Activated gamma-delta T cell treated with anti-CD3 and anti-CD28 coated beads, Interleukin-2, amount 50 U/mL, for 16 hours (primary cell): ENCODE measurements around the gene LMF1.
"Not testable (repeated sequence)": the region's sequence is repeated elsewhere in the genome, so short reads cannot be mapped to it uniquely, and the experiment has no call there.

Source experiments
- DNase-seq: peaks from one replicate; pipeline ENCODE4 v3.0.0-alpha.2; 2020; ENCODE audit warnings: low read depth

Gene LMF1

DNA sequence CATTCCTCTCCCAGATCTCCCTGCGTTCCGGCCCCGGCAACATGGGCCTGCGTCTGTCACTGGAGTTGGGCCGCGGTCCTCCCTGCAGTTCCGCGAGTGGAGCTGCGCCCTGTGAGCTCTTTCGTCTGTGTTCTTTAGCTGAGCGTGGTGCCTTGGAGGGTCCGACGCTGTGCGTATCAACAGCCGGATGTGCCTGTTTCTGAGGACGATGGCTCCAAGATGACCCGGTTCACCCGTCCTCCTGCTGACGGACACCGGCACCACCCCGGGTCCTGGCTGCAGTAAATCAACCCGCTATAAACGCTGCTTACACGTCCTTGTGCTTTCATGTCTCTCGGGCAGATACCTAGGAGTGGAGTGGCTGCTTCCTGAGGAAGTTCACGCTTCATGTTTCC lies 125.4 kb downstream of the LMF1 start:
- DNase-seq = no peak

DNA sequence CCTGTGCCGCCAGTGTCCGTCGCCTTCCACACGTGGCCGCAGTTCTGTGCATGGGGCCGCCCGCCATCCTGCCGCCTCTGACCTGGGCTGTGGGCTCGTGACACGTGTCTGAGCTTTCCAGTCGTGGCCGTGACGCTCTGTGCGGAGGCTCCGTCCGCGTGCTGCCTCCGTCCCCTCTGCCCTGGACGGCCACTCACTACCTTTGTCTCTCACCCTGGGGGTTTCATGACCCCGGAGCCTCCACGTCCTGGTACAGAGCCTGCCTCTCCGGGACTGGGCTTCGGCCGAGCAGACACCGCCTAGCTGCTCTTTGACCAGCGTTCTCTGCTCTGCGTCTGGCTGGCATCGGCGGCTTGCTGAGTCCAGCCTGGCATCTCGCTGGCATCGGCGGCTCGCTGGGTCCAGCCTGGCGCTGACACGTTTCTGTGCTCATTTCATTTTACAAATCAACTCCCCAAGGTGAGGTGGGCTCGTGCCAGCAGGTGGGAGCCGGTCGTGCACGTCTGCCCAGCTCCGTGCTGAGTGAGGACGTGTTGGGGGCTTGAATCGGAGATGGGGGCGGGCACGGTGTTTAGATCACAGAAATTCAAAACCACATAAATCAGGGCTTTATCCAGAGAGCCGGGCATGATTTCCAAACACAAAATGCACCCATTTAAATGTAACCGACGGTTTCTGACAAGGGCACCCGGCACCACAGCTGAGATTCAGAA lies 126.0 kb downstream of the LMF1 start:
- no peak for DNase-seq

GRCh38 chr16:843771-844170 lies 127.0 kb downstream of the LMF1 start:
- DNase-seq = no peak

DNA sequence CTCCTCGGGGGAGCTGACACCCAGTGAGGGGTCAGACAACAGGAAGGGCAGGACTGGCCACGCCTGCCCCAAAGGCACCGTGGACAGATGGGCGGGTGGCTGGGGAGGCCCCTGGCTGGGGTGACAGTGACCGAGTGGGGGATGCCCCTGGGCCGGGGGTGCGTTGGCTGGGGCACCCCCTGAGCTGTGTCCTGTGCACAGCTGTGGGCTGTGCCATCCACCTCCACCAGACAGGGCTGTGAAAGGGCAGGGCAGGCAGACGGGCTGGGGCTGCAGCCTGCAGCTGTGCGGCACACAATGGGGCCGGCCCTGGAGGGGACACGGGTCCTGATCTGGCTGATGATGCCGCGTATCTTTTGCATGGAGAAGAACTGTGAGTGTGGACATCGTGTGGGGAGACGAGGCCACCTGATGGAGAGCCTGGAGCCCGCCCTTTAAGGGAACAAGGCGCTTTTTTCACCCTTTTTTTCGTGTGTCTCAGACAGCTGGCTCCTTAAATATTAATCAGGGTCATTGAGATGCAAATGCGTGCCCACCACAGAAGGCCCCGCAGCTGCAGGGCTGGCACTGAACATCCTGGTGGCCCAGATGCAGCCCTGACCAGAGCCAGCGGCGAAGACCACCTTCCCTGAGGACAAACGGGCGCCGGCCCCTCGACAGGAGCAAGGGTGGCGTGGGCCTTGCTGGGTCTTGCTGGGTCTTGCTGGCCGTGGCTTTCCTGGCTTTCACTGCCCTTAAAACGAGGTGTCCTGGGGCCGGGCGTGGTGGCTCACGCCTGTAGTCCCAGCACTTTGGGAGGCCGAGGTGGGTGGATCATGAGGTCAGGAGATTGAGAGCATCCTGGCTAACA lies 127.8 kb downstream of the LMF1 start:
- DNase-seq = no peak

GRCh38 chr16:842061-842476 lies 128.7 kb downstream of the LMF1 start:
- no peak for DNase-seq

DNA sequence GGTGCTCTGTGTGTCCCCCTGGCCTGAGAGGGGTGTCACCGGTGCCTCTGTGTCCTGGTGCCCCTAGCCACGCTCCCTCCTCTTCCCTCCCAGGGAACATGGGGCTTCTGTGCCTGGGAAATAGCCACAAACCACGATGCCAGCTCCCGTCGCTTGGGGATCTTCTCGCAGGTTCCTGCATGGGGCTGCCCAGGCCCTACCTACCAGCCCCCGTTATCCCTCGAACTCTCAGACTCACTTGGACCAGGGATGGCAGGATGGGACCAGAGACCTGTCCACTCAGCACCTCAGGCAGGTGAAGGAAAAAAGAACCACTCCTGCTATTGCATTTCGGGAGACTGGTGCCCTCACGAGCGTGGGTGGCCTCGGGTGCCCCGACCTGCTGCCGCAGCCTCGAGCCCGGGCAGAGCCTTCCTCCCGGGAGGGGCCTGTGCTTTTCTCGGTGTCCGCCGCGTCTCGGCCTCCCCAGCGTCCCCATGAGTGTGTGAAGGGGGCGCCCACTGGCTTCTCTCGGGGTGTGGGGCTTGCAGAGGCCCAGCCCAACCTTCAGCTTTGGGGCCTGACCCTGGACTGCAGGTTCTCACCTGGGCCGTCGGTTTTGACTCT lies 129.2 kb downstream of the LMF1 start:
- no peak for DNase-seq

DNA sequence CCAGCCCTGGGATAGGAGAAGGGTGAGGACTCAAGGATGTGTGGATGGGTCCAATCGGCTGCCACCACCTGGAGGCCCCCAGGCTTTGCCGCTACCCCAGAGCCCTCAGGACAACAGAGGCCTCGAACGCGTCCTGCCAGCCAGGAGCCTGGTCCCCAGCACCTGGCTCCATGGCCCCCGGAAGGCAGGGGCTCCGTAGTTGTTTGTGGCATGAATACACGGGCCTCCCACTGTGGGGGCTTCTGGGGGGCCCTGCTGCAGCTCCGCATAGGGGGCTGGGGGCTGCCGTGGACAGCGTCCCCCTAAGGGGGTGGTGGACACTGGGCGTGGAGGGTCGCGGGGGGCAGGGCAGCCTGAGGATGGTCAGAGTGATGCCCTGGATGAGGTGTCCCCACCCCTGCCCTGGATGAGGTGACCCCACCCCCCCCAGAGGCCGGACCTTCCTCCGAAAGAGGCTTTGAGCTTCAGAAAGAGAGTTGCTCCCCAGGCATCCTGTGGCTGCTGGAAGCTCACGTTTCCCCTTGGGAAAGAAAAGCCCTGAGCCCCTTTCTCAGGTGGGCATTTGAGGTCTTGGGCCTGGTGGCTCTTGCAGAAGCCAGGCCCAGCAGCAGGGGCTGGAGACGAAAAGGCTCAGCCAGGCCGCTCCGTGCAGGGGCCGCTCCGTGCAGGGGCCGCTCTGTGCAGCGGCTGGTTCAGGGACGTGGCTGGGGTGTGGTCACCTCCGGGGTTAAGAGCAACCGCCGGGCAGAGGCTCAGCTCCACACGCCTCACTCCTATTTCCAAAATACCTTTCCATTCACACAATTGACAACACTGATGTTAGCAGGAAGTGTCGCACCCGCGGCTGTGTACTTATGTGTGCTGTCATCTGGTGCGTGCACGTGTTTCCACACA lies 130.0 kb downstream of the LMF1 start:
- no peak for DNase-seq

DNA sequence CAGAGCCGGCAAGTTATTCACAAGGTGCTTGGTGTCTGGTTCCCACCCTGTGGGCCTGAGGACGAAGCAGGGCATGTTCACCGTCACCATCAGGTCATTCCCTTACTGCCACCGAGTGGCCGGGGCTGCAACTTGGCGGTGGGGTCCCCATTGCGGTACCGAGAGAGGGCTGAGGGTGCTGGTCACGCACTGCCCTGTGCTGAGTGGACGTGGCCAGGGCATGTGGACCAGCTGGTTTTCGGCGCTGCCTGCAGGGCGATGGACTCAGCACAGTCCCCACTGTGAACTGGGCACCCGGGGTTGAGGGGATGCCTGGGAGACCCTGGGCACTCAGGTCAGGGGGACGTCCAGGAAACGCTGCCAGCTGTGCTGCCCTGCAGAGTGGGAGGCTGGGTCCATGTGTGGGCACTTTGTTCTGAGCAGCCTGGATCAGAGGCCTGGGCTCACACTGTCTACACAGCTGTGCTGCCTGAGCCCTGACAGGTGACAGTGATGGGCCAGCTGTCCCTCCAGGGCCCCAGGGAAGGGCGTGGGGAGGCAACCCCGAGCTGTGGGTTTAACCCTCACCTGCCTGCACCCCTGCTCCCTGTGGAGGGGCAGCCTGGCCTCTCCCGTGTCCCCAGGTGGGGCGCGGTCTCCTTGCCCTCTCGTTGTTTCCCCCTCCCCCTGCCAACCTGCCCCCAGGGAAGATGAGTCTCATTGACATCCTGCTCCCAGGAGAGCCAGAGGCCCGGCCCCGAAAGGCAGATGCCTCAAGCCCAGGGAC lies 131.0 kb downstream of the LMF1 start:
- DNase-seq = no peak

GRCh38 chr16:838741-839140 lies 132.0 kb downstream of the LMF1 start:
- DNase-seq = no peak

- not testable (repeated sequence) for DNase-seq
Measured at GRCh38 chr16:836822-837221, 134.0 kb downstream of the LMF1 start.

DNA sequence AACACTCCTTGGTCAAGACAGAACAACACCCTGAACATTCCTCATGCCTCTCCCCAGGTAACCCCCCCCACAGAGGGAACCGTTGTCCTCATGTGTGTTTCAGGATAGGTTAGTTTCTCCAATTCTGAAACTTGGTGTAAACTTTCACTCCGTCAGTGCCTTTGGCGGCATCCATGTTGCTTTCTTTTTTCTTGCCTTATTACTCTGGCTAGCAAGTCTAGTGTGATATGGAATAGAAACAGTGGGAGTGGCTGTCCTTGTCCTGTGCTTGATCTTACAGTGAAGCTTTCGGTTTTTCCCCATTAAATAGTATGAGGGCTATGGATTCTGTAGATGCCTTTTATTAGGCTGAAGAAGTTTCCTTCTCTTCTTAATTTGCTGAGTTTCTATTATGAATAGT lies 134.6 kb downstream of the LMF1 start:
- no peak for DNase-seq

- DNase-seq = no peak
Measured at GRCh38 chr16:835373-835772, 135.4 kb downstream of the LMF1 start.

DNA sequence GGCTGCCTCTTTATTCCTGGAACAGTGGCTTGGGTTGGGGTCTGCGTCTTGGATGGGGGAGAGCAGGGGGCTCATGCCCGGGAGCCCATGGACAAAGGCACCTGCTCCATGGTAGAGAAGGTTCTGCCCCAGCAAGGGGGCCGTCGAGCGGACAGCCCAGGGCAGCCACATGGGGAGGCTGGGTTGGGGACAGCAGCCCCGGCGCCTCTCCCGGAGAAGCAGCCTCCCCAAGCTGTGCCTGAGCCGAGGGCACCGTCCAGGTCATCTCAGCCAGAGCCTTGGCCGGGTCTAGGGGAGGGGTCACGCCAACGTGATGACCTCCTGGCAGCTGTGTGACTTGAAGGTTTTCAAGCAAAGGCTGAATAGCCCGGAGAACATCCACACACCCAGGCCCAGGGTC lies 137.4 kb downstream of the LMF1 start:
- DNase-seq = no peak

DNA sequence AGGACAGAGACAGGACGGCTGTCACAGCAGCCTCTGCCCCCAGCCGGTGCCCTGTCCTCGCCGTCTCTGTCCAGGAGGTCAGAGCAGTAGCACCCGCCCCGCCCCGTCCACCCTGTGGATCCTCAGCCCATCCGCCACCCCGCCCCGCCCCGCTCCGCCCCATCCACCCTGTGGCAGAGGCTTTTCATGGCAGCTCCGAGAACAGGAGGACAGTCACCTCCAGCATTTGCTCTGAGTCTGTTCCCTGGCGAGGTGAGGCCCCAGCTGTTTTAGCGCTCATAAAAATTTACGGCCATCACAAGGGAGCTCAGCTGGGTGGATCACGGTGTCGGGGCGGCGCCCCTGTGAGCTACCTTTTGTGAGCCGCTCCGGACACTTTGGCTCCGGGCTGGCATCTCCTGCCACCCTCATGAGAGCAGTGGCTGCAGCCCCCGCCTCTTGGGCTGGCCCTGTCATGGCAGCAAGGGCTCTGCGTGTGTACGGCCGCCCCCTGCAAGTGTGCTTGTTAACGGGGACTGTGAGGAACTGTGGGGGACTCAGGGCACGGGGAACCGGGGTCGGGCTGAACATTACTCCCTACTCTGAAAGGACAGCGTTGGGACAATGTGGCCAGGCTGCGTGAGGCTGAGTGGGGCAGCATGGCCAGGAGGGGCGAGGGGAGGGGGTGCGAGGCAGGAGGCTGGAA lies 138.0 kb downstream of the LMF1 start:
- no peak for DNase-seq

- no peak for DNase-seq
Measured at GRCh38 chr16:831571-832413, 139.0 kb downstream of the LMF1 start.

DNA sequence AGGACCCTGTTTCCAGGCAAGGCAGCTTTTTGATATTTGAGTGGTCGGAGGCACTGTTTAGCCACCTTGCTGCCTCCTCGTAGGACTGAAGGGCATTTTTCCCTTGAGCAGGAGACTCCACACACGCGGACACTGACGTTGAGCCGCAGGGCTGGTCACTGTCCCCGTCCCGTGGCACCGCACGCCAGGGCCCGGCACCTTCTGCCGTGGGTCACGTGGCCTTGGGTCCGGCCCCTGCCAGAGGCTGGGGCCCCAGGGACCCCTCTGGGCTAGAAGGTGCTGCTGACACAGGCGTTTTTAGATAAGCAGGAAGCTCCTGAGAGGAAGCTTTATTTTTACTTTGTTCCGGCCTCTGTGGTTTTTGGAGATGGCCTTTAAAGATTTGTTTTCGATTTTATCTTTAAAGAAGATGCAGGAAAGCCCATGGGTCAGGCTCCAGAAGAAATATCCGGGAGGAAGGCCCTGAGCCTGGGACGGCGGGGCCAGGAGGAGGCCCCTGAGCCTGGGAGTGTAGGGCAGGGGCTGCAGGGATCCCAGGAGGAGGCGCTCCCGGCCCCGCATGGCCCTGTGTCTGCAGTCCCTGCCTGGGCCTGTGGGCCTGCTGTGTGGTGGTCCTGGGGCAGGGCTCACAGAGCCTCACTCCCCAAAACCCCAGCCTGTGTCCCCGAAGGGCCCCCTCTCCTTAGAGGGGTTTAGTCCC lies 139.8 kb downstream of the LMF1 start:
- DNase-seq = no peak

DNA sequence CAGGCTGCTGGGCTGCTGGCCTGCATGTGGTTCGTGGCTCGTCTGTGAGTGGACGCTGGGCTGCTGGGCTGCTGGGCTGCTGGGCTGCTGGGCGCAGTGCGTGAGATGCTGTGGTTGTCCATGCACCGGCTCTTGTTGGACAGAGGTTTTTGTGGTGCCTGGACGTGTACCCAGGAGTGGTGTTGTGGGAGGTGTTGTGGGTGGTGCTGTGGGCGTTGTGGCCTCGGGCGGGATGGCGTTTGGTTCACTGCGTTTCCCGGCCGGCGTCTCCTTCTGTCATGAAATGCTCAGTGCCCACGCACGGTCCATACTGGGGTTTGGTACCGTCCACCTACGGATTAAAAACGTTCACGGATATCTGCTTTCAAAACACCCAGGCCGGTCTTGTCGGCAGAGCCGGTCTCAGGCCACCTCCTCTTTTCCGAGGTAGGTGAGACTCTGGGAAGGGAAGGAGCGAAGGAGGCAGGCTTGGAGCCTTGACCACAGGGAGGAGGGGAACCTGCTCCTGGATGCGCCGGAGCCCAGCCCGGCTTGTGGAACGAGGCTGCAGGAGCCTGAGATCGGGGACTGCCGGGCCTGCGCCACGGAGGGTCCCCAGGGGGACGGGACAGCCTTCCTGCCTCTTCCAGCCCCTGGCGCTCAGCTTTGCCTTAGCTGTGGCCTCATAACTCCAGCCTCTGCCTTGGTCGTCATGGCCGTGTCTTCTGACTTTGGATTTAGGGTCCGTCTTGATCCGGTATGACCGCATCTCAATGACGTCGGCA lies 140.5 kb downstream of the LMF1 start:
- no peak for DNase-seq

DNA sequence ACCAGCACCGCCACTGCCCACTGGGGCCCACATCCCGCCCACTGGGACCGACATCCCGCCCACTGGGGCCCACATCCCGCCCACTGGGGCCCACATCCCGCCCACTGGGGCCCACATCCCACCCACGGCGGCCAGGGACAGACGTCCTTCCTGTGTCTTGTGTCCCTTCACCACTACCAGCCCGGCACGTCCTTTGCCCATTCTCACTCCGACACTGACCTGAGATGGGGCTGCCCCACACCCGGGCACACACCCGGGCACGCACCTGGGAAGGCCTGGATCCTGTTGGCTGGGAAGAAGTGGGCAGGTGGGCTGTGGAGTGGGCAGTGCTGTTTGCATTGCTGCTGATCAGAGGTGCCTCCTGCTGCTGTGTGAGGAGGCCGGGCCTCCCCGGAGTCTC lies 141.9 kb downstream of the LMF1 start:
- no peak for DNase-seq
